NCI-H2196 treated with DMSO at 0.1 percent for 48 hours (cell line): ENCODE measurements around the gene SSX2B.
"Not testable (repeated sequence)": the region's sequence is repeated elsewhere in the genome, so short reads cannot be mapped to it uniquely, and the experiment has no call there.

Experiments used
- DNase-seq: peaks from one replicate; lab custom pipeline; 2025; ENCODE audit not compliant: unreplicated experiment; lab: John Stamatoyannopoulos, UW

Gene SSX2B, protein sequence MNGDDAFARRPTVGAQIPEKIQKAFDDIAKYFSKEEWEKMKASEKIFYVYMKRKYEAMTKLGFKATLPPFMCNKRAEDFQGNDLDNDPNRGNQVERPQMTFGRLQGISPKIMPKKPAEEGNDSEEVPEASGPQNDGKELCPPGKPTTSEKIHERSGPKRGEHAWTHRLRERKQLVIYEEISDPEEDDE

DNA sequence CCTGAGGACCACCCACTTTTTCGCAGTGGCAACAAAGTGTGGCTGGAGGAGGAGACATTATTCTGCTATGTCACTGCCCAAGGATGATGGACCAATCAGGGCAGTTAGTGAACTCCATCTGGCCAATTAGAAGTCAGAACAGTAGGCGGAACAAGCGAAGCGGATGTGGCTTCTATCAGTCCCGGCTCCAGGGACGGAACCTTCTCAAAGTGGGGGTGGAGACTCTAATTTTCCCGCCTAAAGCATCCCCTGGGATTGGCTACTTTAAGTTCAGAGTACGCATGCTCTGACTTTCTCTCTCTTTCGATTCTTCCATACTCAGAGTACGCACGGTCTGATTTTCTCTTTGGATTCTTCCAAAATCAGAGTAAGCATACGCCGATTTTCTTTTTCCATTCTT is at the start of gene SSX2B:
SSX2B (plus strand) TSS at position 301 of the 400 bp plus-strand sequence. CDS start 1,429 bp downstream, outside the sequence.
- not testable (repeated sequence) for DNase-seq

DNA sequence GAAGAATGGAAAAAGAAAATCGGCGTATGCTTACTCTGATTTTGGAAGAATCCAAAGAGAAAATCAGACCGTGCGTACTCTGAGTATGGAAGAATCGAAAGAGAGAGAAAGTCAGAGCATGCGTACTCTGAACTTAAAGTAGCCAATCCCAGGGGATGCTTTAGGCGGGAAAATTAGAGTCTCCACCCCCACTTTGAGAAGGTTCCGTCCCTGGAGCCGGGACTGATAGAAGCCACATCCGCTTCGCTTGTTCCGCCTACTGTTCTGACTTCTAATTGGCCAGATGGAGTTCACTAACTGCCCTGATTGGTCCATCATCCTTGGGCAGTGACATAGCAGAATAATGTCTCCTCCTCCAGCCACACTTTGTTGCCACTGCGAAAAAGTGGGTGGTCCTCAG is 44.0 kb upstream of the SSX2B start, which contains the start of gene SSX2:
SSX2 (minus strand) TSS at position 101 of the 400 bp plus-strand sequence. CDS start 1,429 bp downstream, outside the sequence.
- not testable (repeated sequence) for DNase-seq

DNA sequence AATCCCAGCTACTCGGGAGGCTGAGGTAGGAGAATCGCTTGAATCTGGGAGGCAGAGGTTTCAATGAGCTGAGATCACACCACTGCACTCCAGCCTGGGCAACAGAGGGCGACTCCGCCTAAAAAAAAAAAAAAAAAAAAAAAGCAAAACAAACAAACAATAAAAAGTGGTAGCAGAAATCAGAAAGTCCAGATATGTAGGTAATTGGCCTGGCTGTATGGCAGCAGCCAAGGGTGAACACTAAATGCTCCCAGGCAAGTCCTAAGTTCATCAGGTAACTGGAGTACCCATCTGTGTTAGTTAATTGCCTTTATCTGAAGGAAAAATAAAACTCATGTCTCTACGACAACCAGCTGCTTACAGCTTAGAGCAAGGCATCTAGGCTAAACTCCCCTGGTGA is 14.9 kb downstream of the SSX2B start:
- DNase-seq: not testable (repeated sequence)

DNA sequence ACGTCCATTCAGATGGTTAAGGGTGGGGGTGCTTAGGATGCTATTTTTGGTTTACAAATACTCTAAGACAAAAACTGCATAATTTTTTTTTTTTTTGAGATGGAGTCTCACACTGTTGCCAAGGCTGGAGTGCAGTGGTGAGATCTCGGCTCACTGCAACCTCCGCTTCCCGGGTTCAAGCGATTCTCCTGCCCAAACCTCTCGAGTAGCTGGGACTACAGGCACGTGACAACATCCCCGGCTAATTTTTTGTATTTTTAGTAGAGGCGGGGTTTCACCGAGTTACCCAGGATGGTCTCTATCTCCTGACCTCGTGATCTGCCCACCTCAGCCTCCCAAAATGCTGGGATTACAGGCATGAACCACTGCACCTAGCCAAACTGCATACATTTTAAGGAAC is 22.5 kb downstream of the SSX2B start:
- not testable (repeated sequence) for DNase-seq

DNA sequence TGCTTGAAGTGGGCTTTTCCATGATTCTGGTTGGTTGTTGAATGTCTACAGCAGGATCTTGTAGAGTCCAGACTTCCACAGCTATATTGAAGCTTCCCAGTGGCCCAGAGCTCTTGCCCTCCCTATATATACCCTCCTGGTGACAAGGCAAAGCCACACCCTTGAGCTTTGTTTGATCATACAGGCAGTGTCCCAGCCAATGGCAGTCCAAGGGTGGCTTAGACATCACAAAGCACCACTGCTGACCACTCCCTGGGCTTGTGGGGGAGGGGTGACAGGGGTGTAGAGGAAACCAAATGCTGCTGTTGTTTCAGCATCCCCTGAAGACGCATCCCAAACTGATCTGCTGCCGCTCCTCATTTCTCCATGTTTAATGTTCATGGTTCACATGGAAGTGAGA is 46.3 kb downstream of the SSX2B start, which contains the start of gene SPANXN5:
SPANXN5 (minus strand) TSS at position 101 of the 400 bp plus-strand sequence; CDS start at position 22, 79 bp downstream.
- DNase-seq: not testable (repeated sequence)

DNA sequence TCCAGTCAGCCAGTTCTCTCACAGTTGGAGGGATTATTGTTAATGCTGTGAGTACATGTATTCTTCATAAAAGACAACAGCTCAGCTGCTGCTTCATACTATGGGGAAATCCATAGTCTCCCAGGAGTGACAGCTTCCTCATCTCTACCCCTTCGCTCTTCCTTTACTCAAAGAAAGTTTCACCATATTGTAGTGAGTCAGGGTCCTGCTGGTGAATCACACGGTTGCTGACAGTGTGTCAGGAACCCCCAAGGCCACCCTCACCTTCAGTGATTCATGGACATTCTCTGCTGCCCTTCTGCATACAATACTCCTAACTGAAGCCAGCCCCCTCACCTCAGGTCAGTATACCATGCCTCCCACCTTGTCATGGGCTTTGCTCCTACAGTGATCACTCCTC is 53.8 kb downstream of the SSX2B start:
- DNase-seq: not testable (repeated sequence)
